ENCODE results near the gene MRRF.

The MRRF gene

GRCh38 chr9:122368642-122369041 is 104.0 kb downstream of the MRRF start:
- no peak overlapping the region for H3K27ac ChIP-seq (ENCODE audit: low read depth, low read length)

GRCh38 chr9:122370303-122370702 is 105.6 kb downstream of the MRRF start:
- Histone ChIP-seq H3K4me3 (ENCODE audit: low read depth in 1 of 2, low read length in 2 of 2) (peak overlapping the region in 1 of 2 donors; percentile 86), H3K9me3 (ENCODE audit: low read length) (no peaks in the 10 kb centered on the region), H3K27me3 (ENCODE audit: control insufficient read depth in 1 of 2, insufficient read depth in 2 of 2, low read length in 2 of 2) (no peaks in the 10 kb centered on the region), H3K9ac (ENCODE audit: low read length) (peak overlapping the region; percentile 64), H3K27ac (ENCODE audit: low read depth, low read length) (peak overlapping the region; percentile 36), H3K4me1 (ENCODE audit: insufficient read depth, low read length) (peaks cover 59% of the 10 kb centered on the region), H3K36me3 (ENCODE audit: insufficient read depth, low read length) (no peaks in the 10 kb centered on the region)

More at GRCh38 chr9:122368642-122369041, 104.0 kb downstream of the MRRF start:
- Histone ChIP-seq H3K9me3 (ENCODE audit: low read length) (no peaks in the 10 kb centered on the region), H3K4me1 (ENCODE audit: insufficient read depth, low read length) (peaks cover 43% of the 10 kb centered on the region), H3K36me3 (ENCODE audit: insufficient read depth, low read length) (no peaks in the 10 kb centered on the region), H3K27me3 (ENCODE audit: control insufficient read depth in 1 of 2, insufficient read depth in 2 of 2, low read length in 2 of 2) (no peaks in the 10 kb centered on the region), H3K4me3 (ENCODE audit: low read depth in 1 of 2, low read length in 2 of 2) (no peak overlapping the region), H3K9ac (ENCODE audit: low read length) (no peak overlapping the region)

- peak within 1 kb of the TSS; percentile 85 for H3K27ac ChIP-seq (ENCODE audit: low read depth, low read length)
These were observed 106.4 kb downstream of the MRRF start, which contains the start of gene PTGS1 for GRCh38 chr9:122370869-122371755. Gene PTGS1 (plus strand): TSS chr9:122371024. CDS start chr9:122371085, 61 bp downstream.

GRCh38 chr9:122371846-122372245 is 107.2 kb downstream of the MRRF start:
- H3K4me1 ChIP-seq (ENCODE audit: insufficient read depth, low read length): peaks cover 62% of the 10 kb centered on the region
- H3K9ac ChIP-seq (ENCODE audit: low read length): peak overlapping the region; percentile 32
- H3K4me3 ChIP-seq (ENCODE audit: low read depth in 1 of 2, low read length in 2 of 2): peak overlapping the region; percentile 78 to 86
- H3K9me3 ChIP-seq (ENCODE audit: low read length): no peaks in the 10 kb centered on the region
- no peaks in the 10 kb centered on the region for H3K36me3 ChIP-seq (ENCODE audit: insufficient read depth, low read length)
- H3K27me3 ChIP-seq (ENCODE audit: control insufficient read depth in 1 of 2, insufficient read depth in 2 of 2, low read length in 2 of 2): no peaks in the 10 kb centered on the region
- H3K27ac ChIP-seq (ENCODE audit: low read depth, low read length): peak overlapping the region; percentile 85

More at GRCh38 chr9:122370869-122371755, 106.4 kb downstream of the MRRF start, which contains the start of gene PTGS1:
- Histone ChIP-seq H3K9ac (ENCODE audit: low read length) (peak within 1 kb of the TSS; percentile 64), H3K4me1 (ENCODE audit: insufficient read depth, low read length) (peaks cover 62% of the 10 kb centered on the region), H3K27me3 (ENCODE audit: control insufficient read depth in 1 of 2, insufficient read depth in 2 of 2, low read length in 2 of 2) (no peaks in the 10 kb centered on the region), H3K4me3 (ENCODE audit: low read depth in 1 of 2, low read length in 2 of 2) (peak within 1 kb of the TSS; percentile 78 to 86), H3K36me3 (ENCODE audit: insufficient read depth, low read length) (no peaks in the 10 kb centered on the region), H3K9me3 (ENCODE audit: low read length) (no peaks in the 10 kb centered on the region)

GRCh38 chr9:122372856-122373845 is 108.5 kb downstream of the MRRF start:
- peak overlapping the region; percentile 8 for H3K9ac ChIP-seq (ENCODE audit: low read length)
- H3K27me3 ChIP-seq (ENCODE audit: control insufficient read depth in 1 of 2, insufficient read depth in 2 of 2, low read length in 2 of 2): no peaks in the 10 kb centered on the region
- peak overlapping the region; percentile 85 for H3K27ac ChIP-seq (ENCODE audit: low read depth, low read length)
- H3K4me1 ChIP-seq (ENCODE audit: insufficient read depth, low read length): peaks cover 66% of the 10 kb centered on the region
- peaks cover 3% of the 10 kb centered on the region for H3K36me3 ChIP-seq (ENCODE audit: insufficient read depth, low read length)
- H3K9me3 ChIP-seq (ENCODE audit: low read length): no peaks in the 10 kb centered on the region
- peak overlapping the region in 1 of 2 donors; percentile 86 for H3K4me3 ChIP-seq (ENCODE audit: low read depth in 1 of 2, low read length in 2 of 2)

GRCh38 chr9:122374885-122375420 is 110.3 kb downstream of the MRRF start:
- H3K9me3 ChIP-seq (ENCODE audit: low read length): no peaks in the 10 kb centered on the region
- H3K4me3 ChIP-seq (ENCODE audit: low read depth in 1 of 2, low read length in 2 of 2): peak overlapping the region; percentile 23 to 86
- peak overlapping the region; percentile 42 for H3K9ac ChIP-seq (ENCODE audit: low read length)
- peaks cover 21% of the 10 kb centered on the region for H3K36me3 ChIP-seq (ENCODE audit: insufficient read depth, low read length)
- H3K27ac ChIP-seq (ENCODE audit: low read depth, low read length): peak overlapping the region; percentile 85
- H3K27me3 ChIP-seq (ENCODE audit: control insufficient read depth in 1 of 2, insufficient read depth in 2 of 2, low read length in 2 of 2): no peaks in the 10 kb centered on the region
- peaks cover 72% of the 10 kb centered on the region for H3K4me1 ChIP-seq (ENCODE audit: insufficient read depth, low read length)

GRCh38 chr9:122376796-122377195 is 112.1 kb downstream of the MRRF start:
- Histone ChIP-seq H3K4me1 (ENCODE audit: insufficient read depth, low read length) (peaks cover 65% of the 10 kb centered on the region), H3K27me3 (ENCODE audit: control insufficient read depth in 1 of 2, insufficient read depth in 2 of 2, low read length in 2 of 2) (no peaks in the 10 kb centered on the region), H3K4me3 (ENCODE audit: low read depth in 1 of 2, low read length in 2 of 2) (peak overlapping the region in 1 of 2 donors; percentile 29), H3K9ac (ENCODE audit: low read length) (no peak overlapping the region), H3K36me3 (ENCODE audit: insufficient read depth, low read length) (peaks cover 37% of the 10 kb centered on the region), H3K9me3 (ENCODE audit: low read length) (no peaks in the 10 kb centered on the region), H3K27ac (ENCODE audit: low read depth, low read length) (peak overlapping the region; percentile 85)

GRCh38 chr9:122377241-122378164 is 112.8 kb downstream of the MRRF start:
- H3K4me1 ChIP-seq (ENCODE audit: insufficient read depth, low read length): peaks cover 61% of the 10 kb centered on the region
- no peaks in the 10 kb centered on the region for H3K9me3 ChIP-seq (ENCODE audit: low read length)
- H3K9ac ChIP-seq (ENCODE audit: low read length): no peak overlapping the region
- no peaks in the 10 kb centered on the region for H3K27me3 ChIP-seq (ENCODE audit: control insufficient read depth in 1 of 2, insufficient read depth in 2 of 2, low read length in 2 of 2)
- peaks cover 38% of the 10 kb centered on the region for H3K36me3 ChIP-seq (ENCODE audit: insufficient read depth, low read length)
- peak overlapping the region; percentile 85 for H3K27ac ChIP-seq (ENCODE audit: low read depth, low read length)
- H3K4me3 ChIP-seq (ENCODE audit: low read depth in 1 of 2, low read length in 2 of 2): peak overlapping the region in 1 of 2 donors; percentile 29

GRCh38 chr9:122378236-122378635 is 113.6 kb downstream of the MRRF start:
- Histone ChIP-seq H3K9ac (ENCODE audit: low read length) (no peak overlapping the region), H3K9me3 (ENCODE audit: low read length) (no peaks in the 10 kb centered on the region), H3K36me3 (ENCODE audit: insufficient read depth, low read length) (peaks cover 38% of the 10 kb centered on the region), H3K4me1 (ENCODE audit: insufficient read depth, low read length) (peaks cover 53% of the 10 kb centered on the region), H3K4me3 (ENCODE audit: low read depth in 1 of 2, low read length in 2 of 2) (no peak overlapping the region), H3K27me3 (ENCODE audit: control insufficient read depth in 1 of 2, insufficient read depth in 2 of 2, low read length in 2 of 2) (no peaks in the 10 kb centered on the region), H3K27ac (ENCODE audit: low read depth, low read length) (peak overlapping the region; percentile 85)

- H3K9me3 ChIP-seq (ENCODE audit: low read length): no peaks in the 10 kb centered on the region
- H3K27me3 ChIP-seq (ENCODE audit: control insufficient read depth in 1 of 2, insufficient read depth in 2 of 2, low read length in 2 of 2): no peaks in the 10 kb centered on the region
- H3K4me1 ChIP-seq (ENCODE audit: insufficient read depth, low read length): peaks cover 53% of the 10 kb centered on the region
- no peak overlapping the region for H3K9ac ChIP-seq (ENCODE audit: low read length)
- no peak overlapping the region for H3K27ac ChIP-seq (ENCODE audit: low read depth, low read length)
- H3K36me3 ChIP-seq (ENCODE audit: insufficient read depth, low read length): peaks cover 47% of the 10 kb centered on the region
- H3K4me3 ChIP-seq (ENCODE audit: low read depth in 1 of 2, low read length in 2 of 2): no peak overlapping the region
These were observed 114.7 kb downstream of the MRRF start for GRCh38 chr9:122379340-122379739.
